ENCODE data around the gene MRPL24. TPM values are rescaled to one million over a fixed set of nuclear protein-coding genes. Genes with fewer than 3 reads are reported as not detected.
"Not testable (repeated sequence)": the region's sequence is repeated elsewhere in the genome, so short reads cannot be mapped to it uniquely, and the experiment has no call there.

Gene MRPL24
- polyA plus RNA-seq, 3 donors = 63.0 to 69.1 (median 64.1) TPM

DNA sequence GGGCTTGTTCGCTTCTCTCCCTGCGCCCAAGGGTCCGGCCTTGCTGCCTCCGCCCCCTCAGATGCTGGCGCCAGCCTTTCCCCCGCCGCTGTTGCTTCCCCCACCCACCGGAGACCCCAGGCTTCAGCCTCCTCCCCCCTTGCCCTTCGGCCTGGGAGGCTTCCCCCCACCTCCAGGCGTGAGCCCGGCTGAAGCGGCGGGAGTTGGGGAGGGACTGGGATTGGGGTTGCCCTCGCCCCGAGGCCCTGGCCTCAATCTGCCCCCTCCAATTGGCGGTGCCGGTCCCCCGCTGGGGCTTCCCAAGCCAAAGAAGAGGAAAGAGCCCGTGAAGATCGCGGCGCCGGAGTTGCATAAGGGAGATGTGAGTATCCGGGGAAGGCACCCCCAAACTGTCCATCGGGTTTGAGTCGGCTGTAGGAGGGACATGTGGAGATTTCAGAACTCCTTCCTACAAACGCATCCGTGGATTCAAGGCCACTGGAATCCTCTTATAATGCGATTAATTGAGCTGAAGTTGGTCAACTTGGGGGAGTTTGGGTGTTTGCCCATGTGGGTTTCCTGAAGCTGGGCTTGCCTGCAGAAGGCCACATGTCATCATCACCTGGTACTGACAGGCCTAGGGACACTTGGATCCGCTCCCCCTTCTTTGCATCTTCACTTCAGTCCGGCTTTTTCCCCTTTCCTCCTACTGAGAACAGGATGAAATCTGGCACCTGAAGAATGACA lies 27.2 kb upstream of the MRPL24 start:
- peak in 1 of 11 donors; percentile 24 for DNase-seq (ENCODE audit: extremely low read depth in 1 of 11, low read depth in 9 of 11, low spot score in 4 of 11)

DNA sequence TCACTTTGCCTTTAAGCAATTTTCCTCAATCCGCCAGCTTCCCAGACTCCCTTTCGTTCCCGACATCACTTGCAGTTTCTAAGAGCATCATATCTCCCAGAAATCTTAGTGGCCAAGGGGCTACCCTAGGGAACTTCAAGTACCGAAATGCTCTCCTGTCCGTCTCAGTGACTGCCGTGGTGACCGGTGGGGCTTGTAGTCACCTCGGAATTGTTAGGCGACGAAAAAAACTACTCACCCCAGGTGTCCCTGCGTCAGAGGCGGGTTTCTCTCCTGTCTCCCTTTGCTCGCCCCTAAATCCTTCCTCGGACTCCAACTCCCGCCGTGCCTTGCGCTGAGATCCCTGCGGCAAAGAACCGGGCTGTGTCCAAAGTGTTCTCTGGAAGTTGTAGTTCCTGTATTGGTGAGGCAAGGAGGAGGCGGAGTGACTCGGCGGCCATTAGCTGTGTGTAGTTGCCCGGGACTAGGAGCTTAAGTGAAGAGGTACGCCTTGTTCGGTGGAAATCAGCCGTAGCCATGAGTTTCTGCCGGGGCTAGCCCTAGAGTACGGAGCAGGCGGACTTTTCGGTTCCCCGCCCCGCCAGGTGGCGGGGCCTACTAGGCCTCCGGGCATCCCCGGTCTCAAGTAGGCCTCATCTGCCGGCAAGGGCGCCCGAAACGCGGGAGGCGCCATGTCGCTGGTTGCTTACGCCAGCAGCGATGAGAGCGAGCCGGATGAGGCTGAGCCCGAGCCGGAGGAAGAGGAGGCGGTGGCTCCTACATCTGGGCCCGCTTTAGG lies 26.4 kb upstream of the MRPL24 start, which contains the start of gene PRCC:
TSS of gene PRCC (plus strand) at position 435 of the 778 bp plus-strand sequence. CDS start at position 672, 237 bp downstream.
- DNase-seq (ENCODE audit: extremely low read depth in 1 of 11, low read depth in 9 of 11, low spot score in 4 of 11) = peak; percentile 97 to 100 (median 99)

DNA sequence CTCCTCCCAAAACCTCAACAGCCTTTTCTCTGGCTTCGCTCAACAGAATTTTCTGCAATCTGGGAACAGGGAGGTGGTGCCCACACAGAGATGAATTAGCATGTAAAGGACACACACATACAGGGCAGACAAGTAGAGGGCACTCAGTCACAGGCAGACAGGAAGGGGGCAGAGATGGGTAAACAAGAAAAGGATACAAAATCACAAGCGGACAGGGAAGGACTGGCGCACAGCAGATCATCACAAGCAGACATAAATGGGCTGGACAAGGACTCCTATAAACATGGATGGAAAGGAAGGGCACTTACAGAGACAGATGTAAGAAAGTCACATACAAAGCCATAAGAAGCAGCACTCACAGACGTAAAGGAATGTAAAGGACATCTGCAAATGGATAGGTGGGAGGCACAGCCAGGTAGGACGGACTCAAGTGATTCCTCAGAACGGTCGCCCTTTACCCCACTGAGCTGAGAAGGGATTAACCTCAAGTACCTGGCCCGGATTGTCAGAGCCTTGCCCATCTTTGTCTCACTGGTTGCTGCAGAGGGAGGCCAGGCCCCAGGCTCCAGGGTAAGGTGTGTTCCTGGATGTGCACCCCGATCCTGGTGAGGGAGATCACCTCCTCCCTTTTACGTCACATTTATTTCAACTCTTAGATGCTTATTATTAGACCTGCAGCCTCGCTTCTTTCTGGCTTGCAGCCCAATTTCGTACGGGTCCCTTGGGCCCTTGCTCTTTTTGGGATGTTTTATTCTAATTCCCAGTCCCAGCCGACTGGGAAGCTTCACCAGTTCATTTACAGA lies 25.6 kb upstream of the MRPL24 start:
- DNase-seq (ENCODE audit: extremely low read depth in 1 of 11, low read depth in 9 of 11, low spot score in 4 of 11) = no peak

DNA sequence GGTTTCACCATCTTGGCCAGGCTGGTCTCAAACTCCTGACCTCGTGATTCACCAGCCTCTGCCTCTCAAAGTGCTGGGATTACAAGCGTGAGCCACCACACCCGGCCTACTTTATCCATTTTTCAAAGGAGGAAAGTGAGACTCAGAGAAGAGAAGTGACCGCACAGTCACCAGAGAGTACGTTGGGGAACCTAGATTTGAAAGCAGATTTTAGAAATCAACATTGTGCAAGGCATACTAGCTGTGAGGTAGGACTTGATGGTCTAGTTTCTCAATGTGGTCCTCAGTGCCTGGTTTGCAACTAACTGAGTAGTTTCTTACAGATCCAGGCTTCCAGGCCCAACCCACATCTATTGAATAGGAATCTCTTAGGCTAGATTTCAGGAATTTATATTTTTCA lies 24.8 kb upstream of the MRPL24 start:
- DNase-seq (ENCODE audit: extremely low read depth in 1 of 11, low read depth in 9 of 11, low spot score in 4 of 11) = no peak

DNA sequence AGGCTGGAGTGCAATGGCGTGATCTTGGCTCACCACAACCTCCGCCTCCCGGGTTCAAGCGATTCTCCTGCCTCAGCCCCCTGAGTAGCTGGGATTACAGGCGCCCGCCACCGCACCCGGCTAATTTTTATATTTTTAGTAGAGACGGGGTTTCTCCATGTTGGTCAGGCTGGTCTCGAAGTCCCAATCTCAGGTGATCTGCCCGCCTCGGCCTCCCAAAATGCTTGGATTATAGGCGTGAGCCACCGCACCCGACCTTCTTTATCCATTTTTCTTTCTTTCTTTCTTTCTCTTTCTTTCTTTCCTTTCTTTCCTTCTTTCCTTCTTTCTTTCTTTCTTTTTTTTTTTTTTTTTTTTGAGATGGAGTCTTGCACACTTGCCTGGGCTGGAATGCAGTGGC lies 24.2 kb upstream of the MRPL24 start:
- not testable (repeated sequence) for DNase-seq (ENCODE audit: extremely low read depth in 1 of 11, low read depth in 9 of 11, low spot score in 4 of 11)

DNA sequence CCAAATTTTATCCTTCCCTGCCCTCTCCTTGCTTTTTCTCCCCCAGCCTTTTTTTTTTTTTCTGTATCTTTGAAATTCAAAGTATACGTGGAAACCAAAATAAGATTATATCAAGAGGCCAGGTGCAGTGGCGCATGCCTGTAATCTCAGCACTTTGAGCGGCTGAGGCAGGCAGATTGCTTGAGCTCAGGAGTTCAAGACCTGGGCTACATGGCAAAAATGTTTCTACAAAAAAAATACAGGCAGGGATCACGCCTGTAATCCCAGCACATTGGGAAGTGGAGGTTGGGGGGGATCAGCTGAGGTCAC lies 19.9 kb upstream of the MRPL24 start:
- DNase-seq (ENCODE audit: extremely low read depth in 1 of 11, low read depth in 9 of 11, low spot score in 4 of 11) = no peak

DNA sequence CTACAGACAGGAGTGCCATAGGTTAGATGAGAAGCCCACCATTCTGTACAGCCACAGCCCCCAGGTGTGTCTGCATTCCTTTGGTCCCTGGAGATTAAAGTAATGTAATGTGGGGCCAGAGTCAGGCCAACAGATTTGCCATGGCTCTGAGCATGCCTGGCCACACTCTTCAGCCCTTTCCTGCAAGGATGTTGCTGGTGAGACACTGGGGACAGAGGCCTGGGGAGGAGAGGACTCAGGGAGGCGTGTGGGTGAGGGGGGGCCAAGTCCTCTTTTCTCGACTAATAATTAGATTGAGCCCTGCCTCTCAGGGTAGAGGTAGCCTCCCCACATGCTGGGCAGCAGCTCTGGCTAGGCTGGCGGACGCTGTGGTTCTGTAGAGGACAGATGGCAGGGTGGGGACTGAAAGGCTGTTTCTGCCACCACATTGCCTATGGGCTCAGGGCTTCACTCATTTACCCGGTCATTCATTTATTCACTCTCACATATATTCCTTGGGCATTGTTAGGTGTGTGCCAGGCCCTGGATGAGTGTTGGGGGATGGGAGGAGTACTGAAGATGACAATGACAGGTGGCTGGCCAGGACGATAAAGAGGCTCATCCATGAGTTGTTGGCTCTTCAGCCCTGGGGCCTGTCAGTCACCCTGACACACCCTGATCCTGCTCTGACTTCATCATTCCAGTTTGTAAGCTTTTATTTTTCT lies 19.4 kb upstream of the MRPL24 start:
- no peak for DNase-seq (ENCODE audit: extremely low read depth in 1 of 11, low read depth in 9 of 11, low spot score in 4 of 11)

DNA sequence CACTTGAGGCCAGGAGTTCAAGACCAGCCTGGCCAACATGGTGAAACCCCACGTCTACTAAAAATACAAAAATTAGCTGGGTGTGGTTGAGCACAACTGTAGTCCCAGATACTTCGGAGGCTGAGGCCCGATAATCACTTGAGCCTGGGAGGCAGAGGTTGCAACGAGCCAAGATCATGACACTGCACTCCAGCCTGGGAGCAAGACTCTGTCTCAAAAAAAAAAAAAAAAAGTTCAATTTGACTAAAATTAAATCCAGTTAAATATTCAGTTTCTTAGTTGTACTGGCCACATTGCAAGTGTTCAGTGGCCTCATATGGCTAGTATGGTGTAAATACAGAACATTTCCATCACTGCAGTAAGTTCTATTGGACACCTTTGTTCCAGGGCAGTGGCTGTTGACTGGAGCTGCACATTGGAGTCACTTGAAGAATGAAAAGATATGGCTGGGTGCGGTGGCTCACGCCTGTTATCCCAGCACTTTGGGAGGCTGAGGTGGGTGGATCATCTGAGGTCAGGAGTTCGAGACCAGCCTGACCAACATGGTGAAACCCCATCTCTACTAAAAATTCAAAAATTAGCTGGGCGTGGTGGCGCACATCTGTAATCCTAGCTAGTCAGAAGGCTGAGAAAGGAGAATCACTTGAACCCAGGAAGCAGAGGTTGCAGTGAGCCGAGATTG lies 16.8 kb upstream of the MRPL24 start:
- not testable (repeated sequence) for DNase-seq (ENCODE audit: extremely low read depth in 1 of 11, low read depth in 9 of 11, low spot score in 4 of 11)

DNA sequence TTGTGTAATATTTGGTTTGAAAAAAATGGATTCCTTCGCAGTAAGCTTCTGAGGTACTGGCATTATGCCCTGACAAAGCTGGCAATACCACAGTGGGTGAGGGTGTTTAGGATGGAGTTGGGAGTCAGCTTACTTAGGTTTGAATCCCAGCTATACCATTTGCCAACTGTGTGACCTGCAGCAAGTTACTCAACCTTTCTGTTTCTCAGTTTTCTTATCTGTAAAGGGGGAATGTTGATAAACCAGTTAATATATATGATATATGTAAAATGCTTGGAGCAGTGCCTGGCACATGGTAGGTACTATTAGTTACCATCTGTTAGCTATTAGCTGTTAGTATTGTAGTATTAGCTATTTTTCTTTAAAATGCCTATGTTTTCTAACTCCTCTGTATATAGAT lies 15.5 kb upstream of the MRPL24 start:
- DNase-seq (ENCODE audit: extremely low read depth in 1 of 11, low read depth in 9 of 11, low spot score in 4 of 11) = no peak

DNA sequence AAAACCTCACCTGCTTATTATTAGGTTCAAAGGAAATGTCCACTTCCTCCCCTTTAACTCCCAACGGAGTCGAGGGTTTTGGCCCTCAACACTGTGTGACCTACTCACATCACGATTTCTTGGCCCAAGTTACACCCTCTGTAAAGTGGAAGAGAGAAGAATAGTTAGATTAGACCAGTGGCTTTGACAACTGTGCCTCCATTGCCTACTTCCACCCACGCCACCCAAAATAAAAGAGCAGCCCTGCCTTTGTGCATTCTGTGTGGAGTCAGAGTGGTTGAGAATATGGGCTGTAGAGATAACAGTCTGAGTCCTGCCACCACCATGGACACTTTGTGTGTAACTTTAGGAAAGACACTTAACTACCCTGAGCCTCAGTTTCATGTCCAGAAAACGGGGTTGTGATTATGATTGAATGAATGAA lies 14.7 kb upstream of the MRPL24 start:
- no peak for DNase-seq (ENCODE audit: extremely low read depth in 1 of 11, low read depth in 9 of 11, low spot score in 4 of 11)

DNA sequence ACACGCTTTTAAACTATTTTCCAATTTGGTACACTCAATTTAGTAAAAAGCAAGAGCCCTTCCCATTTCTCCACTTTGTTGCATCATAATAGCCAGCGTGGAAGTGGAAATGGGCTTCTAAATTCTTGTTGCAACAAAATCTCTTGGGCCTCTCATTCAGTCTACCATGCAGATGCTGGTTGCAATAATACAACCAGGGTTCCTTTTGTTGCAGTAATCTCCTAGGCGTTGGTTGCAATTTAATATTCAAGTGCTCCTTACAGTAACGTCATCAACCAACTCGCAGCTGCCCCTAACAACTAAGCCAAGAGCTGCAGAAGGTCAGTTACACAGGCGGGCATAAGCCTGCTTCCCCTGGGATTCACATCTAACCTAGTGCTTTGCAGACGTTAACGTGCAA lies 13.3 kb upstream of the MRPL24 start:
- DNase-seq (ENCODE audit: extremely low read depth in 1 of 11, low read depth in 9 of 11, low spot score in 4 of 11) = no peak

DNA sequence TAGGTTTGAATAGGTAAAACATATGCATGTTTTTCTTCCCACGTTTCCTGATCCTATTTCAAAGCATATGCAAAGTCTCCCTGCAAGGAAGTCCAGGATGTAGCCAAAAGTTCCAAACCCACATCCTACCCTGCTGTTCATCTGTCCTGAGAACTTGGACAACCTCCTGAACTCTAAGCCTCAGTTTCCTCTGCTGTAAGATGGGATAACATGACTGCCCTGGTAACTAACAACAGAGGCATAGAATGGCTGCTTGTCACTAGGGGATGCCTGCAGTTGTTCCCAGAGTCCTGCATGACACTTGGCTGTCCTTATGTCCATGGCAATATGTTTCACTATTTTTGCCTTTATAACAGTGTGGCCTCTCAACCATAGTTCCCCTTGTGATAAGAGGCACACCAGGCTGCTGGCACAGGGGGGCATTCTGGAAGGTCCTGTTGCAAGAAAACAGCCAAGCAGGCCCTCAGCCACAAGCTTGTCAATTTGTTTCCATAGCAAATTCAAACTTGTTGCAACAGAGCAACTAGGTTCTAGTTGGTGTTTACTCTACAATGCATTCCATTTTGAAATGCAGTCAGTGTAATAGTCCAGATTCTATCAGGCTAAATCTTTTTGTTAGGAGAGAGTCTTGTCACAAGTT lies 12.1 kb upstream of the MRPL24 start:
- DNase-seq (ENCODE audit: extremely low read depth in 1 of 11, low read depth in 9 of 11, low spot score in 4 of 11) = no peak

DNA sequence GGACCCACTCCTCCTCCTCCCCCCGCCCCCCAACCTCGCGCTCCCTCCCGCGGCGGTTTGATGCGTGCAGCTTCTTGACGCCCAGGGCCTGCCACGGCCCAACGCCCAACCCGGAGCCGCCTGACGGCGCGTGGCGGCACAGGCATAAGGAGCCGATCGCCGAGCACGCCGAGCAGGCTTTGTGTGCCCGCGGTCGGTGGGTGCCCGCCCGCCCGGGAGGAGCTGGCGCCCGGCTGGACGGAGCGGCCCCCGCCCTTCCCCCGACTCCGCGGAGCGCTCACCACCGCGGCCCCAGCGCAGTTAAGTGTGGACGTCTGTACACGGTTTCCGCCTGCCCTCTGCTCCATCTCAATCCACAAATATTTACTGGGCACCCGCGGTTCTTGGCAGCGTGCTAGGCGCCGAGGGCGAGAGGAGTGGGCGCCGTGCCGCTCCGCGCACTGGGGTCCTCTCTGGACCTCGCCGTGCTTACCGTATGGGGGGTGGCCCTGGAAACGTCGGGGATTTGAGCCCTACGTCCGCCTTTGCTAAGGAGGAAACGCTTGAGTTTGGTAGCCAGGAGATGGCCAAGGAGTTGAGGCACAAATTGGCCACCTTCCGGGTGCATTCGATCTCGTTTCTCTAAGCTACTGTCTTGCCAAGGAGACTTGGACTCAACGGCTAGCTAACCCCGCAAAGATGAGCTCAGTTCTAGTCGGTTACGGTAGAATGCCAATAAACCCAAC lies 11.0 kb upstream of the MRPL24 start:
- peak; percentile 86 to 97 (median 95) for DNase-seq (ENCODE audit: extremely low read depth in 1 of 11, low read depth in 9 of 11, low spot score in 4 of 11)

DNA sequence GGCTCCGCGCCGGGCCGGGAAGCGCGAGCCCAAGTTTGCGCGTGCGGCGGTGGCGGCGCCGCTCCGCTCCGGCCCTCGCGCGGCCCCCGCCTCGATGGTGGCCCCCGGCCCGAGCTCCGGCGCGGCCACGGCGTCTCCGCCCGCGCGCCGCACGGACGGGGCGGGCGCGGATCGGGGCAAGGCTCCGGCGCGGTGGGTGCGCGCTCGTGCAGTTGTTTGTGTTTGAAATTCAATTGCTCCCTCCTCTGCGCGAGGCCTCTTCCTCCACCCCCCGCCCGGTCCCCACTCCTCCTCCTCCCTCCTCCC lies 10.5 kb upstream of the MRPL24 start, which contains the start of gene HDGF:
TSS of gene HDGF (minus strand) at position 225 of the 306 bp plus-strand sequence. CDS start 246 bp downstream, outside the sequence.
- no peak for DNase-seq (ENCODE audit: extremely low read depth in 1 of 11, low read depth in 9 of 11, low spot score in 4 of 11)

DNA sequence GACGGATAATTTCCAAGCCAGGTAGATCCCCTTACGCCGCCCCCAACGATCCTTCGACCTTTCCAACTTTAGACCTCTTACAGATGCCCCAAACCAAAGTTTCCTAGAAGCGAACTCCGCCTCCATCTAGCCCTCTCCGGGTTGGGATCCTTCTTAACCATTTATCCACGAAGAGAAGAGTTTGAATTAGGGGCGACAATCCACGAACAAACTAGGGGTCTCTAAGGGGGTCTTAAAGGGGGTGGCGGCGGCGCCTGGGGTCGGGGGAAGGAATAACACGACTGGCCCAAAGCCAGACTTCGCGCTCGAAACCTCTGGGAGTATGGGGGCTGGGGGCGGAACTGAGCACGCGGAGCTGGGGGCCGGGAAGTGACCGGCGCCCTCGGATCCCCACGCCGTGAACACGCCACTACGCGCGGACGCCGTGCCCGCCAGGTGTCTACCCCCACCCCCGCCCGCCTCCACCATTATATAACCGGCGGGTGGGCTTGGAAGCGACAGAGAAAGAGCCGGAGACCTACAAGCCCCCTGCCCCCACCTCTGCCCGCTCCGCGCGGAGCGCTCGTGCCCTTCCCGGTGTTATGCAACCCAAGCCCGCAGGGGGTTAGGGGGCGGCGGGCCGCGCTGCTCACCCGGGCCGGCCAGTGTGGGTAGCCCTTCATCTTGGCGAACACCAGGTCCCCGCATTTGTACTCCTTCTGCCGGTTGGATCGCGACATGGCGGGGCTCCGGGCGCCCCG lies 10.0 kb upstream of the MRPL24 start:
- no peak for DNase-seq (ENCODE audit: extremely low read depth in 1 of 11, low read depth in 9 of 11, low spot score in 4 of 11)

DNA sequence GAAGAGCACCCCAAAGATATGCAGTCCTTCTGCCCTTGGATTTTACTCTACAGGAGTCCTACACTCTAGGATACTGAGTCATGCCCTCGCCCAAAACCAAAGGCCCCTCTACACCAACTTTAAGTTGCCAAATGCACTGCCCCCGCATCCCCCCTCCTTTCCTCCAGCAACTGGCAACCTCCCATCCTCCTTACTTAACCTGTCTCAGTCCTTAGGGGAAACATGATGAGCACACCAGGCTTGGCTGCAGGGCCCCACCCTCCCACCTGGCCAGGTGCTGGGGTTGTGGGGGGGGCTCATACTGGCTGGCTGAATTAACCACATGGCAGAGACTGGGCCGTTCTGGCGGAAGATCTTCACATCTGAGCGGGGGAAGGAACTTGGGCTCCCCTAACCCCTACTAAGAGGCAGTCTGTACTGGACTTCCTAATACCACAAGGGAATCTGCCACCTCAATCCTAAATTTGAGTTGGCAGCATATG lies 9.3 kb upstream of the MRPL24 start:
- no peak for DNase-seq (ENCODE audit: extremely low read depth in 1 of 11, low read depth in 9 of 11, low spot score in 4 of 11)

Measured in renal cortex interstitium (tissue), 11 donors.